ENCODE data around the gene ZBTB47.
A peak's percentile ranks its signal among the peaks of the same experiment; 100 is the strongest.

ZBTB47 gene

GRCh38 chr3:42640129-42640528, 13.4 kb upstream of the ZBTB47 start:
- Histone ChIP-seq H3K27me3 (ENCODE audit: insufficient read depth, poor library complexity, severe bottlenecking) (no peaks in the 10 kb centered on the region), H3K4me3 (ENCODE audit: severe bottlenecking) (no peak overlapping the region), H3K27ac (ENCODE audit: poor library complexity, severe bottlenecking) (no peak overlapping the region), H3K4me1 (ENCODE audit: insufficient read depth, poor library complexity, severe bottlenecking) (no peaks in the 10 kb centered on the region), H3K9me3 (ENCODE audit: severe bottlenecking) (no peaks in the 10 kb centered on the region), H3K36me3 (ENCODE audit: low read depth) (peaks cover 97% of the 10 kb centered on the region)
- ATAC-seq (ENCODE audit: low read depth) (no peak), DNase-seq (ENCODE audit: low spot score) (no peak)
- no peak for TF ChIP-seq CTCF (IDR thresholded peaks at IDR 0.05; ENCODE audit: poor library complexity, severe bottlenecking)

GRCh38 chr3:42640771-42641370, 12.6 kb upstream of the ZBTB47 start:
- DNase-seq (ENCODE audit: low spot score), result no peak
- Histone ChIP-seq H3K27me3 (ENCODE audit: insufficient read depth, poor library complexity, severe bottlenecking) (no peaks in the 10 kb centered on the region), H3K4me3 (ENCODE audit: severe bottlenecking) (no peak overlapping the region), H3K4me1 (ENCODE audit: insufficient read depth, poor library complexity, severe bottlenecking) (no peaks in the 10 kb centered on the region), H3K27ac (ENCODE audit: poor library complexity, severe bottlenecking) (no peak overlapping the region), H3K36me3 (ENCODE audit: low read depth) (peaks cover 97% of the 10 kb centered on the region), H3K9me3 (ENCODE audit: severe bottlenecking) (no peaks in the 10 kb centered on the region)
- 0 out of 3 replicates have a peak, but pooled peaks have one; percentile 21 for ATAC-seq (ENCODE audit: low read depth)
- no peak for TF ChIP-seq CTCF (IDR thresholded peaks at IDR 0.05; ENCODE audit: poor library complexity, severe bottlenecking)

- DNase-seq (ENCODE audit: low spot score) (no peak), ATAC-seq (ENCODE audit: low read depth) (no peak)
- H3K9me3 ChIP-seq (ENCODE audit: severe bottlenecking), result no peaks in the 10 kb centered on the region
- peaks cover 20% of the 10 kb centered on the region for H3K4me1 ChIP-seq (ENCODE audit: insufficient read depth, poor library complexity, severe bottlenecking)
- H3K36me3 ChIP-seq (ENCODE audit: low read depth), result peaks cover 45% of the 10 kb centered on the region
- H3K4me3 ChIP-seq (ENCODE audit: severe bottlenecking), result no peak overlapping the region
- no peaks in the 10 kb centered on the region for H3K27me3 ChIP-seq (ENCODE audit: insufficient read depth, poor library complexity, severe bottlenecking)
- TF ChIP-seq CTCF (IDR thresholded peaks at IDR 0.05; ENCODE audit: poor library complexity, severe bottlenecking), result no peak
- no peak overlapping the region for H3K27ac ChIP-seq (ENCODE audit: poor library complexity, severe bottlenecking)
These were observed 5.6 kb upstream of the ZBTB47 start for GRCh38 chr3:42647821-42648459.

GRCh38 chr3:42649006-42649405, 4.5 kb upstream of the ZBTB47 start:
- Histone ChIP-seq H3K27ac (ENCODE audit: poor library complexity, severe bottlenecking) (no peak overlapping the region), H3K36me3 (ENCODE audit: low read depth) (peaks cover 34% of the 10 kb centered on the region), H3K4me3 (ENCODE audit: severe bottlenecking) (no peak overlapping the region), H3K9me3 (ENCODE audit: severe bottlenecking) (no peaks in the 10 kb centered on the region), H3K27me3 (ENCODE audit: insufficient read depth, poor library complexity, severe bottlenecking) (no peaks in the 10 kb centered on the region), H3K4me1 (ENCODE audit: insufficient read depth, poor library complexity, severe bottlenecking) (peaks cover 22% of the 10 kb centered on the region)
- no peak for TF ChIP-seq CTCF (IDR thresholded peaks at IDR 0.05; ENCODE audit: poor library complexity, severe bottlenecking)
- ATAC-seq (ENCODE audit: low read depth) (no peak), DNase-seq (ENCODE audit: low spot score) (no peak)

DNA sequence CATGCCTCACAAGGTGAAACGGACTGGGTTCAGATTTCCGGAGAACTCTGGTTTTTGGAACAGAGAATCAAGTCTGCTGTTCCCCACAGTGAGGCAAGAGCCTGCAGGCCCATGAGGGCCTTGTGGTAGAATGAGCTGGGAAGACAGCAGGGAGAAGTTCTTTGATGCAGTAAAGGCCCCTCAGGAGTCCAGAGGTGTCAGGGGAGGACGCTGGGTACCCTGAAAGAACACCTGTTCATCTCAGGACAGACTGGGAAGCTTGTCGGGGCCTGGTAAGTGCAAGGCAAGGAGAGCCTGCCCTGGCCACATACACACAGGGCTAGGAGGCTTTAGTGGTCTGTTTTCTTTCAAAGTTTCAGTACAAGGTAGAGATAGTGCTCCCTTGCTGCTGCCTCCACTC, 3.7 kb upstream of the ZBTB47 start:
- no peak overlapping the region for H3K27ac ChIP-seq (ENCODE audit: poor library complexity, severe bottlenecking)
- peaks cover 27% of the 10 kb centered on the region for H3K36me3 ChIP-seq (ENCODE audit: low read depth)
- H3K4me3 ChIP-seq (ENCODE audit: severe bottlenecking), result no peak overlapping the region
- TF ChIP-seq CTCF (IDR thresholded peaks at IDR 0.05; ENCODE audit: poor library complexity, severe bottlenecking), result no peak
- H3K27me3 ChIP-seq (ENCODE audit: insufficient read depth, poor library complexity, severe bottlenecking), result no peaks in the 10 kb centered on the region
- no peak for DNase-seq (ENCODE audit: low spot score)
- no peaks in the 10 kb centered on the region for H3K9me3 ChIP-seq (ENCODE audit: severe bottlenecking)
- ATAC-seq (ENCODE audit: low read depth), result no peak
- H3K4me1 ChIP-seq (ENCODE audit: insufficient read depth, poor library complexity, severe bottlenecking), result peaks cover 22% of the 10 kb centered on the region
